HepG2 (cell line): ENCODE measurements around the gene AASS. TPM values are rescaled to one million over a fixed set of nuclear protein-coding genes. Genes with fewer than 3 reads are reported as not detected.

Experiments used
- ATAC-seq: fragments of 200-7000 bp; cut with Tn5 transposase; 3 replicates; pipeline ENCODE4 v1.9.1; 2020; ENCODE audit warnings: mild to moderate bottlenecking, moderate library complexity
- BruUV-seq: library from RNA; stranded (reverse); fragments of 400-500 nt; replicated peaks from 2 replicates; lab custom pipeline; 2021; lab: Mats Ljungman, UMichigan
- CTCF ChIA-PET: fragments of 300-600 bp; formaldehyde crosslinking; extraction: SDS; loops from one replicate; lab custom pipeline; 2021; ENCODE audit warnings: low total read pairs, inconsistent platforms, low intra/inter-chr PET ratio; lab: Yijun Ruan, JAX
- POLR2A ChIA-PET: fragments of 350-600 bp; sonication (Branson Sonifier 250); formaldehyde crosslinking; loops from one replicate; lab custom pipeline; 2020; ENCODE audit warnings: antibody characterized with exemption, inconsistent platforms; lab: Yijun Ruan, JAX
- DNase-seq: peaks from one replicate; pipeline ENCODE4 v3.0.0-alpha.2; 2015; ENCODE audit warnings: low spot score
- FAIRE-seq: peaks from 3 replicates; lab custom pipeline; 2011; peaks lifted over from hg19 to GRCh38; lab: Jason Lieb, UNC
- H2AFZ ChIP-seq: one replicate; pipeline ENCODE4 v1.6.1; 2011; ENCODE audit warnings: low read length, inconsistent platforms
- H3K27ac ChIP-seq: fragments of 300-600 bp; 3 replicates; pipeline ENCODE4 v1.8.0; 2011; ENCODE audit warnings: mixed run types, mild to moderate bottlenecking, mixed read lengths, low read length, inconsistent platforms; ENCODE audit not compliant: insufficient read depth; ENCODE audit errors: extremely low read length
- H3K27me3 ChIP-seq, 2 experiments: fragments of 200-600 bp in 1 of 2; 2 replicates in 1 of 2; 3 replicates in 1 of 2; pipeline versions ENCODE4 v1.6.0 to v1.8.0; 2011; ENCODE audit warnings: low read length in 2 of 2, mild to moderate bottlenecking in 2 of 2, moderate library complexity in 2 of 2, inconsistent platforms in 1 of 2; ENCODE audit not compliant: insufficient read depth in 2 of 2, control insufficient read depth in 1 of 2
- H3K36me3 ChIP-seq, 2 experiments: fragments of 200-600 bp in 1 of 2; replicated peaks in 1 of 2; 2 replicates in 1 of 2; 3 replicates in 1 of 2; pipeline versions ENCODE4 v1.5.1 to v1.8.0; 2011; ENCODE audit warnings: low read length in 2 of 2, inconsistent platforms in 1 of 2; ENCODE audit not compliant: insufficient read depth in 2 of 2, control insufficient read depth in 1 of 2
- H3K4me1 ChIP-seq: 2 replicates; pipeline ENCODE4 v1.5.1; 2012; ENCODE audit warnings: low read length, inconsistent platforms; ENCODE audit not compliant: insufficient read depth
- H3K4me2 ChIP-seq: 2 replicates; pipeline ENCODE4 v1.6.0; 2011; ENCODE audit warnings: low read depth, low read length, inconsistent platforms
- H3K4me3 ChIP-seq, 3 experiments: fragments of 200-600 bp in 1 of 3; sonication (generic), shearing (Covaris generic) in 1 of 3; replicated peaks in 1 of 3; 2 replicates each; pipeline ENCODE4 v1.5.1; 2011 to 2016; ENCODE audit warnings: low read length in 3 of 3, inconsistent platforms in 2 of 3, low read depth in 2 of 3, mild to moderate bottlenecking in 2 of 3, control low read depth in 1 of 3, mixed read lengths in 1 of 3; ENCODE audit not compliant: insufficient read depth in 1 of 3
- H3K79me2 ChIP-seq: one replicate; pipeline ENCODE4 v1.6.1; 2011; ENCODE audit warnings: low read length, inconsistent platforms; ENCODE audit not compliant: insufficient read depth
- H3K9ac ChIP-seq: 2 replicates; pipeline ENCODE4 v1.6.0; 2011; ENCODE audit warnings: mild to moderate bottlenecking, low read depth, low read length, inconsistent platforms; ENCODE audit not compliant: insufficient read depth
- H3K9me3 ChIP-seq: 2 replicates; pipeline ENCODE4 v1.5.1; 2012; ENCODE audit warnings: mild to moderate bottlenecking, low read length
- H4K20me1 ChIP-seq: 2 replicates; pipeline ENCODE4 v1.6.0; 2011; ENCODE audit warnings: inconsistent platforms, mild to moderate bottlenecking, low read length, moderate library complexity; ENCODE audit not compliant: insufficient read depth
- GATAD1 ChIP-seq: IDR thresholded peaks from 2 replicates; pipeline ENCODE4 v1.6.1; 2016; ENCODE audit warnings: missing genetic modification reagents, missing compliant biosample characterization
- JUND ChIP-seq: sonication (generic); formaldehyde crosslinking; IDR thresholded peaks from 2 replicates; pipeline ENCODE4 v1.8.0; 2022; ENCODE audit warnings: mild to moderate bottlenecking, missing genetic modification reagents
- MLX ChIP-seq: IDR thresholded peaks from 2 replicates; pipeline ENCODE4 v1.6.1; 2016
- RCOR2 ChIP-seq: IDR thresholded peaks from 2 replicates; pipeline ENCODE4 v1.6.1; 2016; ENCODE audit warnings: missing biosample characterization, missing genetic modification reagents
- RERE ChIP-seq: IDR thresholded peaks from 2 replicates; pipeline ENCODE4 v1.6.1; 2016; ENCODE audit warnings: low read depth, missing genetic modification reagents, missing compliant biosample characterization
- ZNF275 ChIP-seq: sonication (generic); formaldehyde crosslinking; IDR thresholded peaks from 2 replicates; pipeline ENCODE4 v1.8.0; 2022; ENCODE audit warnings: missing genetic modification reagents, mild to moderate bottlenecking, inconsistent platforms, borderline replicate concordance
- ZNF30 ChIP-seq: sonication (generic); formaldehyde crosslinking; IDR thresholded peaks from 2 replicates; pipeline ENCODE4 v1.5.0; 2020; ENCODE audit warnings: mild to moderate bottlenecking, missing genetic modification reagents
- ZNF549 ChIP-seq: sonication (generic); formaldehyde crosslinking; IDR thresholded peaks from 2 replicates; pipeline ENCODE4 v1.5.0; 2020; ENCODE audit warnings: missing genetic modification reagents
- ZNF687 ChIP-seq: sonication (generic); formaldehyde crosslinking; IDR thresholded peaks from 2 replicates; pipeline ENCODE4 v1.5.1; 2020; ENCODE audit warnings: mild to moderate bottlenecking, missing genetic modification reagents, moderate library complexity
- WGBS: methylation state at CpG from one replicate; pipeline ENCODE4 v1.1.6; 2017; ENCODE audit warnings: low lambda C conversion rate; 5-methylcytosine and 5-hydroxymethylcytosine counted together
- in situ Hi-C: cut with HindIII; loops from 2 replicates; pipeline ENCODE4 v1.10.0; 2017; ENCODE audit warnings: low pct_unique_long_range_greater_than_20kb; ENCODE audit not compliant: extremely low pct_ligation_motif_present
- intact Hi-C: fragments of 100-400 bp; cut with micrococcal nuclease; formaldehyde crosslinking; loops from one replicate; pipeline ENCODE4 v1.10.0; 2022; ENCODE audit not compliant: unreplicated experiment
- polyA plus RNA-seq, 8 experiments: library from polyadenylated mRNA; depleted of rRNA in 3 of 8; stranded (reverse) in 7 of 8; unstranded in 1 of 8; fragments of >200 nt; fragmentation: Illumina TruSeq in 4 of 8; extraction: Trizol in 4 of 8; gene quantifications; 2 replicates each; pipeline versions ENCODE4 v1.2.1 to v1.2.3, GENCODE V29; 2011 to 2016; ENCODE audit warnings: low read depth in 4 of 8, missing spikeins in 1 of 8, mixed read lengths in 1 of 8; ENCODE audit not compliant: insufficient read depth in 1 of 8
- total RNA-seq, 5 experiments: library from RNA; depleted of rRNA; stranded (reverse); fragments of >200 nt; fragmentation: Illumina TruSeq; extraction: Trizol; gene quantifications; 2 replicates each; pipeline ENCODE4 v1.2.3, GENCODE V29; 2016; ENCODE audit warnings: low read depth in 1 of 5

AASS gene
- total and polyA plus RNA-seq, 2 of the 13 experiments (the other 11 are each of a cell fraction or from before 2014, with no cell fraction given) = 11.6 to 43.9 TPM

- TF ChIP-seq ZNF687 (no peak), RCOR2 (CRISPR knock-in tag) (no peak)
Measured at GRCh38 chr7:122123746-122124145, 20.3 kb downstream of the AASS start (continued).

GRCh38 chr7:122118757-122119156, 25.3 kb downstream of the AASS start:
- POLR2A ChIA-PET = no interaction called here
- in situ Hi-C loops = no loop called here
- no peak for TF ChIP-seq ZNF549
- TF ChIP-seq ZNF275 (CRISPR knock-in tag) = no peak
- TF ChIP-seq ZNF30 = no peak
- no peak for TF ChIP-seq MLX
- no peak for TF ChIP-seq GATAD1 (CRISPR knock-in tag)
- no peak for TF ChIP-seq JUND
- no peak for TF ChIP-seq RERE (CRISPR knock-in tag)
- TF ChIP-seq, all 625 proteins: peak for 0
- Histone ChIP-seq H3K4me1 (no peaks in the 10 kb centered on the region), H3K9ac (no peak overlapping the region), H3K36me3 (peaks cover 6 to 27% of the 10 kb centered on the region in 2 experiments; a peak in 3 of 5 replicates), H2AFZ (no peak overlapping the region), H3K27me3 (no peaks in the 10 kb centered on the region), H3K79me2 (no peaks in the 10 kb centered on the region), H3K9me3 (no peaks in the 10 kb centered on the region), H3K4me3 (no peak overlapping the region), H4K20me1 (no peaks in the 10 kb centered on the region), H3K27ac (no peak overlapping the region), H3K4me2 (no peak overlapping the region)
- WGBS = 92% methylated on average over 1 of the region's 1 CpG
- no TSS peak for BruUV-seq
- no peak for FAIRE-seq
- no peak for ATAC-seq
- DNase-seq = no peak
- intact Hi-C loops = no loop called here
- CTCF ChIA-PET = no interaction called here
